Inflammatory macrophage treated with lipopolysaccharide for 4 hours (primary cell): ENCODE measurements around the gene VCAM1.
"Not testable (repeated sequence)": the region's sequence is repeated elsewhere in the genome, so short reads cannot be mapped to it uniquely, and the experiment has no call there.

ENCODE experiments used
- DNase-seq: peaks from one replicate; pipeline ENCODE4 v3.0.0-alpha.2; 2020

The VCAM1 gene

GRCh38 chr1:100780814-100781213, 61.3 kb downstream of the VCAM1 start:
- DNase-seq, result no peak

DNA sequence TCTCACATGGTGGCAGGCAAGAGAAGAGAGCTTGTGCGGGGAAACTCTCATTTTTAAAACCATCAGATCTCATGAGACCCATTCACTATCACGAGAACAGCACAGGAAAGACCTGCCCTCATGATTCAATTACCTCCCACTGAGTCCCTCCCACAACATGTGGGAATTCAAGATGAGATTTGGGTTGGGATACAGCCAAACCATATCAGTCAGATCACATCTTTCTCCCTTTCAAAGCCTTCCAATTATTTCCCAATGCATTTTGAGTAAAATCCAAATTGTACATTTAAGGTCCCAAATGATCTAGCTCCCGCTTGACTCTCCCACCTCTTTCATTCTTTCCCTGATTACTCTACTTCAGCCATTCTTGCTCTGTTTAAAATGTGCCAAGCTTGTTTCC, 62.2 kb downstream of the VCAM1 start:
- not testable (repeated sequence) for DNase-seq

DNA sequence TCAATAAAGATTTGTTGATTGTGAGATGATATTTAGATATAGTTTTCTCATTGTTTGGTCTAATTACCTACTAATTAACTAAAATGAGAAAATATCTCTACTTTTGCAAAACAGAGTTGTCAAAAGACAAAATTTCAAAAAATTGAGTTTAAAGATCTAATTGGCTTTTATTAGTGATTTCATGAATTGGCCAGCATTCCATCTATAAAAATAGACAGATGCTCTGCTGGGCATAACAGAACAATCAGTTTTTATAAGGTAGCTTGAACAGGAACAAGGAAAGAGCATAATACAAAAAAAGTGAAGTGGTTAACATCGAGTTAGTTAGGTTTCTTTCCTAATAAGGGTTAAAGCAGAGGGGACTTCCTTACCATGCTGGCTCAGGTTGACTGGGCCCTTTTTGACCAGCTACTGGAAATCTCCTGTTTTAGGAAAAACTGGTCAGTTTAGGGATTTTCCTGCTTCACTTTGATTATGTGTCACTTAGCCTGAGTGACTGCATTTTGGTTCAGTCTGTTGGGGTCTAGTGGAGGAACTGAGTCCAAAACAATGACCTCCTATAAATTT, 63.0 kb downstream of the VCAM1 start:
- no peak for DNase-seq

- no peak for DNase-seq
Measured at GRCh38 chr1:100785470-100786052, 66.0 kb downstream of the VCAM1 start.

- no peak for DNase-seq
Measured at GRCh38 chr1:100786870-100787269, 67.3 kb downstream of the VCAM1 start.
